Activated CD8-positive, alpha-beta memory T cell treated with anti-CD3 and anti-CD28 coated beads, Interleukin-2, amount 50 U/mL, for 48 hours (primary cell): ENCODE measurements around the gene ZBTB48.

Experiments
- DNase-seq: peaks from one replicate; pipeline ENCODE4 v3.0.0-alpha.2; 2020

Gene ZBTB48

DNA sequence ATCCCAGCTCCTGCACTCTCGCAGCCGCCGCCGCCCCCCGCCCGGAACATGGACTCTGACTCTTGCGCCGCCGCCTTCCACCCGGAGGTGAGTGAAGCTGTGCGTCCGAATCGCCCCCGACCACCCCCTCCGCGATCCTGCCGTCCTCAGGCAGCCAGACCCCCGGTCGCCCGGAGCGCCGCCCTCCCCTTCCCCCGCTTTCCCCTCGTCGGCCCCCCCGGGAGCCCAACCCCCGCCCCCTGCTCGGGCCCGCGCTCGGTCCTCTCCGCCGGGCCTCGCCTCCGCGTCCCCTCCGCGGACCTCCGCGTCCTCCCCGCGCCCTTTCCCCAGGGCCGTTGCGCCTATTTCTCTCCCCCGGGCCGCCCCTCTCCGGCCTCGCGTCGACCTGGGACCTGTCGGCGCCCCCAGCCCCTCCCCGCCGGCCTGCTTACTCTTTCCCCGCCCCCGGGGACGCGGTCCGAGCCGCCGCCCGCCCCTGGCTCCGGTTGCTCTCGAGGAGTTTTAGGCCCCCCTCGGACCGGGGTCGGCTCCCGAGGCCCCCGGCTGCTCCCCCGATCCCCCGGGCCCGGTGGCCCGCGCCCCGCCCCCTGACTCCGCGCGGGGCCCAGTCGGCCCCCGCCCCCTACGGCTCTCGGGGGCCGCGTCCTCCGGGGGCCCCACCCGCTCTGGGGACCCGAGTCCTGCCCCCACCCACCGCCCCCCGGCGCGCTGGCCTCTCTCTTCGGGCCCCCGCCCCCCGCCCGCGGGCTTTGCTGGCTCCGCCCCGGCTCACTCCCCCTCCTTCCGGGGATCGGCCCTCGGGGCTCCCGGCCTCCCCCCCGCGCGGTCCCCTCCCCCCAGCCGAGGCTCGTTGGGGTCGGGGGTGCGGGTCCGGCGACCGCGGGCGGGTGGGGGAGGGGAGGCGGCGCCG lies 34.5 kb downstream of the ZBTB48 start:
- DNase-seq: peak; percentile 77

DNA sequence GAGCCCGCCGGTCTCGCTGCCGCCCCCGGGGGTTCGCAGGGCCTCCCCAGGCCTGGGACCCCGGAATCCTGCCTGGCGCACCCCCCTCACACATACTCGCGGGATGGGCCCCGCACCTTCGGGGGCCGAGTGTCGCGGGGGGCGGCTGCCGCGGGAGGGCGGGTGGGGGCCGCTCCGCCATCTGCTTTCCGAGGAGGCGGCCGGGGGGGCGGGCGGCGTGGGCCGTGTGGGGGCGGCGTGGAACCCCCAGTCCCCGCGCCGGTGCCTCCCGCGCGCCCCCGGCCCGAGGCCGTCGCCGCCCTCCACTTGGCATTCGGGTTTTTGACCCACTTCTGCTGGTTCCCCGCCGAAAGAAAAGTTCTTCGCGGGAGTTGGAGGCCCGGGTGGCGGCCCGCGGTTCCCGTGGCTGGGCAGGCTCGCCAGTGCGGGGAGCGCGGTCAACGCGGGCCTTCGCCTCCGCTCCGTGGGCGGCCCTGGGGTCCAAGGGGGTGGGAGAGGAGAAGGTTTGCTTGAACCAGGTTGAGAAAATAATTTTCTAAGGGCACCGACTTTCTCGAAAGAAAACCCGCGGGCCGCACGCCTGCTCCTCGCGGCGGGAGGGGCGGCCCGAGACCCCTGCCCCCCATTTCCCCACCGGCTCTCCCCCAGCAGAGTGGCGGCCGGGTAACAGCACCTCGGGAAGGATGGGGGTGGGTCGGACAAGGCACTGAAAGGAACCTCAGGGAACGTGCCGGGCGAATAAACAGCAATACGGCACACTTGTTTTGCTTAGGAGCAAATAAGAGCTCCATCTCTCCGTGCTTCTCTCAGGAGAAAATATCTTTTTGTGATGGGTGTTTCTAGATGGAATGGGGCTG lies 35.4 kb downstream of the ZBTB48 start:
- DNase-seq: no peak

DNA sequence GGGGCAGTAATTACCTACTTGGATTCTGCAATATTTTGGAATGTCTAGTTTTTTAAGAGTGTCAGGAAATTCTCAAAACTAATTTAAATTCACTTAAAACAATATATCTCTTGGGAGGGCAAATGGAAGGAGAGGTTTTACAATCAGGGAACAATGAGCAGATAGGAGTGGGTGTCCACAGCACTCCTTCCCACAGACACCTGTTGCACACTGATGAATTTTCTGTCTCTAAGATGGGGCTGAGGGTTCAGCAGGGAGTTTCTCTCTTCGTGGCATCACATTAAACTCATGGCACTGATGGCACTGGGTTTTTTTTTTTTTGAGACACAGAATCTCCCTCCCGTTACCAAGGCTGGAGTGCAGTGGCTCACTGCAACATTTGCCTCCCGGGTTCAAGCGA lies 39.3 kb downstream of the ZBTB48 start:
- DNase-seq: no peak

DNA sequence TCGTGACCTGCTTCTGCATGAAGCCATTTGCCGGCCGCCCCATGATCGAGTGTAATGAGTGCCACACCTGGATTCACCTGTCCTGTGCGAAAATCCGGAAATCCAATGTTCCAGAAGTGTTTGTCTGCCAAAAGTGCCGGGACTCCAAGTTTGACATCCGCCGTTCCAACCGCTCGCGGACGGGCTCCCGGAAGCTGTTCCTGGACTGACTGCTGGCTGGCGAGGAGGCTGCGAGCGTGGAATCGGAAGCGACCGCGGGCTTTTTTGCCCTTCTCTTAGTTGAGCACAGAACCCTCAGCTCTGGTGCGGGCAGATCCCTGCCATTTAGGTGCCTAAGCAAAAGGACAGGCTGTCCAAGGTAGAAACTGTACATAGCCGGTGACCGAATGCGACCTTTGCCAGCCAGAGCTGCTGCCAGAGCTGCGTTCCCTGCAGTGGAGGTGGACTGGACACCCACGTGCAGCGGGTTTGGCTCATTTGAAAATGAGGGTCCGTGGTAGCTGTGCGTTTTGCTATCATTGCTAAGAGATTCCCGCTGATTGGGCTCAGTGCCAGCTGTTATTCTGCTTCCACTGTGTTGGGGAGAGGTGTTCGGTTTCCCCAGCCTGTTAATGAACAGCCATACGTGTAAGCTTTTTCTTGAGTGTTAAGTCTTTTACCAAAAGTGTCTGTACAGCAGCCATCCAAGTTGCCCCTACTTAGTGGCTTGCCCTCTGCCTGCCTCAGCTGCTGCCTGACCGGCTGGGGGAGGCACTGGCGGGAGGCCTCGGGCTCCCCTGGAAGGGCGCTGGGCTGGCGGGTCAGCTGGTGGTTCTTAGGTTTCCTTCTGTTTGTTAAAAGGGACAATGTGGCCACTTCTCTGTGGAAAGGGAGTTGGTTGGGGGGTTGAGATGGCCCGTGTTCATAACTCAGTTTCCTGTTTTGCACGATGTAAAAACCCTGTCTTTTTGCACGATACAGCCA lies 41.9 kb downstream of the ZBTB48 start:
- no peak for DNase-seq

DNA sequence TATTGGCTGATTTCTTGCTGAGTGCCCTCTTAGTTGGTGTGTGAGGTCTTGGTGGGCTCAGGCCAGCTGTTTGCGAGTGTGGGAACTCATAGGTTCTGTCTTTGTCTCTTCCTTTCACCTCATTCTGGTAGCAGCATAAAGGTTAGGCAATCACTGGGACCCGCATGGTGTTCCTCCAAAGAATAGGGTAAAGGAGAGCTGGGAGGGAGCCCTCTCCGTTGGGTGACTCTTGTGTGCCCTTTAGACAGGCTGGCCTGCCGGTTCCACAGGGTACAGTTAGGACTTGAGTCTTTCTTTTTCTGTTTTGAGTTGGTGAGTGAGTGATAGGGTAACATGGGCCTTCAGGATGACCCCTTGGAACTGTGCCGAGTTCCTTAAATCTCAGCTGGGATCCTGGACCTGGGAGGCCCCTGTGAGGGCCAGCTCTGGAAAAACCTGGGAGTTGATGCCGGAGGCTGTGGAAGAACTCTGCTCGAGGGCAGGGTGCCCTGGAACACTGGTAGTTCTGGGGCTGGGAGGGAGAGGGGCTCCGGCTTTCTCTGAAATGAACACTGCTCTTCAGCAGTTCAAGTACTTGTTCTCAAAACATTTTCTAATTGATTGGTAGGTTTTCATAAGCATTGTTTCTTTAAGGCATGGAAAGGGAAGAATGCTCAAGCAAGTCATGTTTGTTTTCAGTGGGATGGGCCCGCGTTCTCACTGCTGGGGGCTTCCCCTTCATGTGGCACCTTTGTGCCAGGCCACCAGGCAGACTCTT lies 42.8 kb downstream of the ZBTB48 start:
- no peak for DNase-seq

DNA sequence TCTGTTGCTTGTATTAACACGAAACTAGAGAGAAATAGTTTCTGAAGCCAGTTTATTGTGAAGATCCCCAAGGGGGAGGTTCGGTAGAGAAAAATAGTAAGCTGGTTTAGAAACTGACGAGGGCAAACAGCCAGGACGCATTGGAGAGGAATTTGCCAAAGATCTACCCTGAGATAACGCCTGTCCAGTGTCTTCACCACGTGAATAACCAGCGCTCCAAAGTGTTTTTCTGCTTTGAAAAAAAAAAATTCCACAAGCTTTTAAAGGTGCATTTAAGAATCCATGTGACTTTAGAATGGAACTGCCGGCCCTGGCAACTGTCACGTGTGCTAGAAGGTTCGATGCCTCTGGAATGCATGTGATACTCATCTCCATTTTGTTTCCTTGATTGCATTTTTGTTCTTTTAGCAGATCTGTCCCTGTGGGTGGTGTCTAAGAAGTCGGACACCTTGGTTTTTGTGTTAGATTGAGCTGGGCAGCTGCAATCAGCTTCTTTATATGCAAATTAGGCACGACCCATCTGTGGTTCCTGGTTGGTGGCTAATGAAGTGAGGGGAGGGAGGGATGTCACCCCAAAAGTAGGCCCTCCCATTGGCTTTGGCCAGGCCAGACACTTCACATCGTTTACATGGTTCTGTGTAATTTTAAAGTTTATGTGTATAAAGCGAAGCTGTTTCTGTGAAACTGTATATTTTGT lies 43.6 kb downstream of the ZBTB48 start:
- no peak for DNase-seq

DNA sequence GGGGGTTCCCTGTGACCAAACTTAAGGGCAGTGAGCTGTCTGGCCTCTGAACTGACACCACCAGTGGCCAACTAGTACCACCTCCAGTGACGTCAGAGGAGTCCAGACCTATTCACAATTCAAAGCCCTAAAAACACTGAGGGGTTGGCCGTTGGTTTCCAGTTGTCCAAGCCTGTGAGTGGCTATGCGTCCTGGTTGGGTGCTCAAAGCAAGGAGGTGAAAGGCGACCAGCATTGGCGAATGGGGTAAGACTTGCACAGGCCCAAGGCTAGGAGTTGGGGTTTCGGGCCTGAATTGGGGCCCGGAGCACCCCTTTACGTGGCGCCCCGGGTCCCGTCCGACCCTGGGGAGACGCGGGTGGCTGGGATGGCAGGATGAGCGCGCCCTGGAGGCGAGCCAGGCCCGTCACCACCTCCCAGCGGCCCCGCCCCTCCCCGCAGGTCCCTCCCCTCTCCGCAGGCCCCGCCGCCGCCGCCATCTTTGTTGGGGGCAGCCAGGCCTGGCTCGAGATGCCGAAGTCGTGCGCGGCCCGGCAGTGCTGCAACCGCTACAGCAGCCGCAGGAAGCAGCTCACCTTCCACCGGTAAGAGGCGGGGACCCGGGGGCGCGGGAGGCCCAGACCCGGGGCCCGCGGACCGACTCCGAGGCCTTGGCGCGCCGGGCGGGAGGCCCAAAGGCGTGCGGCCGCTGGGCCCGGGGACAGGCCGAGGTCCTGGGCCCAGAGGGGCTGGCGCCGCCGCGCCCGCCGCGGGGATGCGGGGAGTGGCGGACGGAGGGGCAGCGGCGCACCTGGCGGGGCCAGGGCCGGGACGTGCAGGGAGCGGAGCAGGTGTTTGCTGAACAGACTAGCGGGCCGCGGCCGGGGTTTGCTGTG lies 45.2 kb downstream of the ZBTB48 start, which contains the start of gene THAP3:
Gene THAP3 (plus strand): TSS at position 159 of the 874 bp plus-strand sequence. CDS start 351 bp downstream, at position 510.
- DNase-seq: peak; percentile 95

DNA sequence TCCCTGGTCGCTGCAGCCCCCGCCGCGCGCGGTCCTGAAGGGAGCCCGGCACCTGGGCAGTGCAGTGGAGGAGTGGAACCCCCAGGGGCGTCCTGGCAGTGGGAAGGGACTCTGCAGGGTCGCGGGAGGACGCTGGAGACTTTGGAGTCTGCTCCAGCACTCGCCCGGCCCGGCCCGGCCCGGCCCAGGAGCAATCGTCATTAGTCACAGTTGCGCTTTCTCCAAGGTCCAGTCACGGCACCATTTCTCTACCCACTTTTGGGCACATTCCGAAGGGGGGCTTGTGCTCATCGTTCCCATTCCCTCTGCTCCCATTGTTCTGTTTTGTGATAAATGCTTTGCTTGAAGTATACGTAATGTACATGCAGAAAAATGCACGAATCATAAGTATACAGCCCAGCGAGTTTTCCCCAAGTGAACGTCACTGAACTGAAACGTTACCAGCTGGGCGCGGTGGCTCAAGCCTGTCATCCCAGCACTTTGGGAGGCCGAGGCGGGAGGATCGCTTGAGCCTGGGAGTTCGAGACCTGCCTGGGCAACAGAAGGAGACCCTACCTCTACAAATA lies 45.9 kb downstream of the ZBTB48 start:
- DNase-seq: no peak

DNA sequence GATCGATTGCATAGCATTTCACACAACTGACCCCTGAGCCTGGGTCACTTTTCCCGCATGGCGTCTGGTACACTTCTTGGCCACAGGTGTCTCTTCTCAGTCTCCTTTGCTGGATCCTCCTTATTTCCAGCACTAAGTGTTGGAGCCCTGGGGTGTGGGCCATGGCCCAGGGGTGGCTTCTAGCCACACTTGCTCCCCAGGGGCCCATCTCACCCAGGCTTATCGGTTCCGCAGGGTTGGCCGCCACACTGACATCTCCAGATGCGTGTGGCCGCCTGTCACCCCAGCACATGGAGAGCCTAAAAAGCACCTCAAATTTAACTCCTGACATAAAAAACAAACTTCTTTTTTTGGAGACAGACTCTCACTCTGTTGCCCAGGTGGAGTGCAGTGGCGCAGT lies 47.2 kb downstream of the ZBTB48 start:
- DNase-seq: no peak

DNA sequence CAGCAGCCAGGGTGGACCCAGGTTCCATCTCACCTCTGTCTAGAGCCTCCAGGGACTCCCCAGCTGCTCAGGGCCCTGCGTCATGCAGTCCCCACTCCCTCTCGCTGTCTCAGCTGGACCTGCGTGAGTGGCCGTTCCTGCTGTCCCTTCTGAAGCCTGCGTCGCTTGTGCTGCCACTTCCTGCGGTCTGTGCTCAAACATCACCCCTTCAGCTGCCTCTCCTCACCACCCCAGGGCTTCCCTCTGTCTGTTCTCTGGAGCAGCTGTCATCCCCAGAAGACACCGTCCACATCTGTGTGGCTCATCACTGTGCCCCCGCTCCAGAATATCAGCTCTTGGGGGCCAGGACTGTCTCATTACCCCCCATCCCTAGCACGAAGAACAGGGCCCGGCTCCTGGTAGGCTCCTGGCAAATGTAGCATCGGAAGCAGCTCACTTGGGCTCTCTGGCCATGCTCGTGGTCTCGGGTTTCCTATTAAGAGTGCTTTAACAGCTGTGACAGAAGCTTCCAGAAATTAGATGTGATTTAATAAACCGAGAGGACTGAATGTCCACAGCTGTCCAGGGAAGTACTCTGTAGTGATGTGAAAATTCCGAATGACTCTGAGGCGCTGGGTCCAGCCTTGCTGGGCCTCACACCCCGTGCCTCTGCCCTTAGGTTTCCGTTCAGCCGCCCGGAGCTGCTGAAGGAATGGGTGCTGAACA lies 48.2 kb downstream of the ZBTB48 start:
- DNase-seq: no peak

DNA sequence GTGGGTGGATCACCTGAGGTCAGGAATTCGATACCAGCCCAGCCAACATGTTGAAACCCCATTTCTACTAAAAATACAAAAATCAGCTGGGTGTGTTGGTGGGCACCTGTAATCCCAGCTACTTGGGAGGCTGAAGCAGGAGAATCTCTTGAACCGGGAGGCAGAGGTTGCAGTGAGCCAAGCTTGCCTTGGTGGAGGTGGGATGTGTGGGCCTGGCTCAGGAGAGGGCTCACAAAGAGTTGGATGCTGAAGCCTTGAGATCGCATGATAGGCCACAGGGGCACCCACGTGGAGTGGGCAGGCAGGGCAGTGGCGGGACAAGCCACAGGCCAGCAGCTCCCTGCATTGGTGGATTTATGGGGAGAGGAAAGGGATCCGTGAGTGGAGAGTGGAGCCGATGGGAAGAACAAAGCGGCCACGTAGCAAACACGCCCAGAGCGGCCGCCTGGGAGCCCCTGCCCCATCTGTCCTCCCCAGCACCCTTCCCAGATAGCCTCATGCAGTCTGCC lies 49.2 kb downstream of the ZBTB48 start:
- DNase-seq: no peak

DNA sequence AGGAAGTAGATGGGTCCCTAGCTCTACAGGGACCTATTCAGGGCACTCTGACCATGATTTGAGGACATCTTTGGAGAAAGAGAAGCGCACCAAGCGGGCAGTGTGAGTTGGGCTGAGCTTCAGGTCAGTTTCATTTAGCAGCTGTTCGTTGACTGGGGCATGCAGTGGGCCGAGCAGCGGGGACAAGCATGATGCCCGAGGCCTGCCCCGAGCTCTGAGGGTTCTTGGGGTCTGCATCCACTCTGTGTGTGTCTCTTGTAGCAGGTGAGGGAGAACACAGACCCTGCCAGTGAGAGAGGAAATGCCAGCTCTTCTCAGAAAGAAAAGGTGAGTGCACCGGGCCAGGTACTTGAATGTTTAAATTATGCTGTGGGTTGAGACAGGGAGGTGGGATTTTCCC lies 50.2 kb downstream of the ZBTB48 start:
- DNase-seq: no peak

DNA sequence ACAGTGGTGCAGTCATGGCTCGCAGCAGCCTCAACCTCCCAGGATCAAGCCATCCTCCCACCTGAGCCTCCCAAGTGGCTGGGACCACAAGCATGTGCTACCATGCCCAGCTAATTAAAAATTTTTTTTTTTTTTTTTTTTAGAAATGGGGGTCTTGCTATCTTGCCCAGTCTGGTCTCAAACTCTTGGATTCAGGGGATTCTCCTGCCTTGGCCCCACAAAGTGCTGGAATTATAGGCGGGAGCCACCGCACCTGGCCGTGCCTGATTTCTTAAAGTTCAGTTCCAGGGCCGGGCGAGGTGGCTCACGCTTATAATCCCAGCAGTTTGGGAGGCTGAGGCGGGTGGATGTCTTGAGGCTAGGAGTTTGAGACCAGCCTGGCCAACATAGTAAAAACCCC lies 51.3 kb downstream of the ZBTB48 start:
- no peak for DNase-seq

DNA sequence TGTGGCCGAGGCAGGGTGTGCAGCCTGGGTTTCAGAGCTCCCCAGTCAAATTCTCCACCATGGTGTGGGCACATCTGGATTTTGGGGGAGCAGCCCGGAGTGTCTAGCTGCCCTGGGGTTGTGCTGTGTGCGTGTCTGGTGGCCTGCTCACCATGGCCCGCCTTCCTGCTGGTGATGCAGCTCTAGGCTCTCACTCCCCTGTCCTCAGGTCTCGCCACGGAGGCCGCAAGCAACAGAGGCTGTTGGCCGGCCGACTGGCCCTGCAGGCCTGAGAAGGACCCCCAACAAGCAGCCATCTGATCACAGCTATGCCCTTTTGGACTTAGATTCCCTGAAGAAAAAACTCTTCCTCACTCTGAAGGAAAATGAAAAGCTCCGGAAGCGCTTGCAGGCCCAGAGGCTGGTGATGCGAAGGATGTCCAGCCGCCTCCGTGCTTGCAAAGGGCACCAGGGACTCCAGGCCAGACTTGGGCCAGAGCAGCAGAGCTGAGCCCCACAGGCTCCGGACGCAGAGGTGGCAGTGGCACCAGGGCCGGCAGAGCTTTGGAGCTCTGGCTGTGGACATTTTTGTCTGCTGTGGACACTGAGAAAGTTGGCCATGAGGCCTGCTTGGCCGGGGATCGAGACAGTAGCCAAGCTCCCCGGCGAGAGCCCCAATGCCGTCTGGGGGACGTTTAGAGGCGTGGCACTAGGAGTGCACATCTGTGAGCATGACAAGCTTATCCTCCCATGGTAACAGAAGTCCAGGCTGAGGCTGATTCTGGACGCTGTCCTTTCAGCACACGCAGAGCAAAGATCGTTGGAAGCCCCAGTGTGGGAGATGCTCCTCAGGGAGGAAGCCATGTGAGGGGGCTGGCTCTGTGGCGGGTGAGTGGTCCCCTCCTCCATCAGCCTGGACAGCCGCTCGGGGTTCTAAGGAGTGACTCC lies 53.1 kb downstream of the ZBTB48 start:
- no peak for DNase-seq

DNA sequence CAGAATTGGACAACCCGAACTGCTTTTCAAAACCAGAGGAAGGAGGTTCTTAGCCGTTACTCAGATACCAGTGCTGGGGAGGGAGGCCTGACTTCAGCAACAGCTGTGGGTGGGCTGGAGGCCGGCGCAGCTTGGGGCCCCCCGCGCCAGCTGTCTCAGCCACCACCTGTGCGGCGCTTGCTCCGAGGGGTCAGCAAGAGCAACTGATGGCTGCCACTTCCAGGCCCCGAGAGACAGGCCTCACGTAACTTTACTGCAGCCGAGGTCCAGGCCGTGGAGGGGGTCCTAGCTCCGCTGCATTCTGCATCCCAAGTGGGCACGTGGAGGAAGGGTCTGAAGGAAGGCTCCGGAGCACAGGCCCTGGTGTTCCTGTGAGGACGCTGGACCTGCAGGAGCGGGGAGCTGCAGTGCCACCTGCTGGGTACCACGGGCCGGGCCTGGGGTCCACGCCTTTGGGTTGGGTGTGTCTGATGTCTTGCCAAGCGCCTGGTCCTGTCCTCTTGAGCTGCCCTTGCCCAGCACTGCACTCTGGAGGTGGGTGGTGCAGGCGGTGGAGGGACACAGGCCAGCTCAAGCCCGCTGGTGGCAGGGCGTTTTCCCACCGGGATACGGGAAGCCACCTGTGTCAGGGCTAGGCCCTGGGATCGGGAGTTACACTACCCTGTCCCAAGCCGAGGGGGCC lies 54.7 kb downstream of the ZBTB48 start:
- peak; percentile 66 for DNase-seq

DNA sequence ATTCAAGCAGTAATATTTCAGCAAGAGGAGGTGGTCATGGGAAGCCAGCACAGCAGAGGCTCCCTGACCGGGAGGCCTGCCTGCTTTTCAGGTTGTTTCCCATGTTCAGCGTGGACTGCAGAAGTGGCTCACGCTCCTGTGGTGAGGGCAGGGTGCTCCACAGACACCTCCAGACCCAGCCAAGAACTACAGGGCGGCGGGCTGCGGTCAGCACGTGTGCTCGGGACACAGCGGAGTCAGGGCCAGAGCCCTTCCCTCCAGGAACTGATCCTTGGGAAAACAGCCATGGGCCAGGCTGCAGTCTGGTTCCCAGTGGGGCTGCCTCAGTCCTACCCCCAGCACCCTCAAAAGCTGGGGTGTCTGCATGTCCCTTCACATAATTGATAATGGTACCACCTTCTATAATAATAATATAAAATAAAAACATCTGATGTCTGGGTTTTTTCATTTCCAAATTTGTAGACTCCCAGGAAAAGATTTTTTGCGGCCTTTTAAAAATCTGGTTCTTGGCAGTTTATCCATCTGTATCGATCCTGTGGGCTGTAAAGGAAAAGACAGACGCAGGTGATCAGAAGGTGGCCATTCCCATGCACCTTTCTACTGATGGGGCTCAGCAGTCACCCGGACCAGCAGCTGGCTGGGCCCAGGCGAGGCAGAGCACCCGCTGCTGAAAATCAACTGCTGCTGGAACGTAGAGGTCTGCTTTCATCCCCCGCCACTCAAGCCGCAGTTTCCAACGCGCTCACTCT lies 55.5 kb downstream of the ZBTB48 start:
- DNase-seq: no peak
